ENCODE data around the gene PDCD1.

Gene PDCD1

GRCh38 chr2:241870611-241871537, 12.2 kb upstream of the PDCD1 start:
- no peak for DNase-seq (ENCODE audit: low read depth in 1 of 2, low spot score in 1 of 2)
- Histone ChIP-seq H3K4me3 (replicated peaks; ENCODE audit: insufficient read depth, low read length) (no peak overlapping the region), H3K27me3 (ENCODE audit: insufficient read depth, poor library complexity, severe bottlenecking) (peaks cover 52% of the 10 kb centered on the region), H3K27ac (replicated peaks) (no peak overlapping the region)
- TF ChIP-seq SPI1 (IDR thresholded peaks at IDR 0.05; ENCODE audit: borderline replicate concordance, low read depth) (no peak), GABPA (IDR thresholded peaks at IDR 0.05; ENCODE audit: low read depth) (no peak), POLR2AphosphoS5 (IDR thresholded peaks at IDR 0.05; ENCODE audit: low read depth) (no peak)
- TF ChIP-seq, protein P1, sequence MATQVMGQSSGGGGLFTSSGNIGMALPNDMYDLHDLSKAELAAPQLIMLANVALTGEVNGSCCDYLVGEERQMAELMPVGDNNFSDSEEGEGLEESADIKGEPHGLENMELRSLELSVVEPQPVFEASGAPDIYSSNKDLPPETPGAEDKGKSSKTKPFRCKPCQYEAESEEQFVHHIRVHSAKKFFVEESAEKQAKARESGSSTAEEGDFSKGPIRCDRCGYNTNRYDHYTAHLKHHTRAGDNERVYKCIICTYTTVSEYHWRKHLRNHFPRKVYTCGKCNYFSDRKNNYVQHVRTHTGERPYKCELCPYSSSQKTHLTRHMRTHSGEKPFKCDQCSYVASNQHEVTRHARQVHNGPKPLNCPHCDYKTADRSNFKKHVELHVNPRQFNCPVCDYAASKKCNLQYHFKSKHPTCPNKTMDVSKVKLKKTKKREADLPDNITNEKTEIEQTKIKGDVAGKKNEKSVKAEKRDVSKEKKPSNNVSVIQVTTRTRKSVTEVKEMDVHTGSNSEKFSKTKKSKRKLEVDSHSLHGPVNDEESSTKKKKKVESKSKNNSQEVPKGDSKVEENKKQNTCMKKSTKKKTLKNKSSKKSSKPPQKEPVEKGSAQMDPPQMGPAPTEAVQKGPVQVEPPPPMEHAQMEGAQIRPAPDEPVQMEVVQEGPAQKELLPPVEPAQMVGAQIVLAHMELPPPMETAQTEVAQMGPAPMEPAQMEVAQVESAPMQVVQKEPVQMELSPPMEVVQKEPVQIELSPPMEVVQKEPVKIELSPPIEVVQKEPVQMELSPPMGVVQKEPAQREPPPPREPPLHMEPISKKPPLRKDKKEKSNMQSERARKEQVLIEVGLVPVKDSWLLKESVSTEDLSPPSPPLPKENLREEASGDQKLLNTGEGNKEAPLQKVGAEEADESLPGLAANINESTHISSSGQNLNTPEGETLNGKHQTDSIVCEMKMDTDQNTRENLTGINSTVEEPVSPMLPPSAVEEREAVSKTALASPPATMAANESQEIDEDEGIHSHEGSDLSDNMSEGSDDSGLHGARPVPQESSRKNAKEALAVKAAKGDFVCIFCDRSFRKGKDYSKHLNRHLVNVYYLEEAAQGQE (IDR thresholded peaks at IDR 0.05; ENCODE audit: insufficient replicate concordance, low read depth), result no peak
- TF ChIP-seq, protein P2, sequence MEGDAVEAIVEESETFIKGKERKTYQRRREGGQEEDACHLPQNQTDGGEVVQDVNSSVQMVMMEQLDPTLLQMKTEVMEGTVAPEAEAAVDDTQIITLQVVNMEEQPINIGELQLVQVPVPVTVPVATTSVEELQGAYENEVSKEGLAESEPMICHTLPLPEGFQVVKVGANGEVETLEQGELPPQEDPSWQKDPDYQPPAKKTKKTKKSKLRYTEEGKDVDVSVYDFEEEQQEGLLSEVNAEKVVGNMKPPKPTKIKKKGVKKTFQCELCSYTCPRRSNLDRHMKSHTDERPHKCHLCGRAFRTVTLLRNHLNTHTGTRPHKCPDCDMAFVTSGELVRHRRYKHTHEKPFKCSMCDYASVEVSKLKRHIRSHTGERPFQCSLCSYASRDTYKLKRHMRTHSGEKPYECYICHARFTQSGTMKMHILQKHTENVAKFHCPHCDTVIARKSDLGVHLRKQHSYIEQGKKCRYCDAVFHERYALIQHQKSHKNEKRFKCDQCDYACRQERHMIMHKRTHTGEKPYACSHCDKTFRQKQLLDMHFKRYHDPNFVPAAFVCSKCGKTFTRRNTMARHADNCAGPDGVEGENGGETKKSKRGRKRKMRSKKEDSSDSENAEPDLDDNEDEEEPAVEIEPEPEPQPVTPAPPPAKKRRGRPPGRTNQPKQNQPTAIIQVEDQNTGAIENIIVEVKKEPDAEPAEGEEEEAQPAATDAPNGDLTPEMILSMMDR (IDR thresholded peaks at IDR 0.05; ENCODE audit: insufficient read depth, low read length), result no peak

- Histone ChIP-seq H3K27me3 (ENCODE audit: insufficient read depth, poor library complexity, severe bottlenecking) (peaks cover 58% of the 10 kb centered on the region), H3K4me3 (replicated peaks; ENCODE audit: insufficient read depth, low read length) (no peak overlapping the region), H3K27ac (replicated peaks) (no peak overlapping the region)
- TF ChIP-seq, protein P2 (IDR thresholded peaks at IDR 0.05; ENCODE audit: insufficient read depth, low read length), result no peak
- no peak for TF ChIP-seq POLR2AphosphoS5 (IDR thresholded peaks at IDR 0.05; ENCODE audit: low read depth)
- TF ChIP-seq GABPA (IDR thresholded peaks at IDR 0.05; ENCODE audit: low read depth), result no peak
- TF ChIP-seq, protein P1 (IDR thresholded peaks at IDR 0.05; ENCODE audit: insufficient replicate concordance, low read depth), result no peak
- TF ChIP-seq SPI1 (IDR thresholded peaks at IDR 0.05; ENCODE audit: borderline replicate concordance, low read depth), result no peak
- no peak for DNase-seq (ENCODE audit: low read depth in 1 of 2, low spot score in 1 of 2)
Measured at GRCh38 chr2:241870081-241870541, 11.4 kb upstream of the PDCD1 start.

DNA sequence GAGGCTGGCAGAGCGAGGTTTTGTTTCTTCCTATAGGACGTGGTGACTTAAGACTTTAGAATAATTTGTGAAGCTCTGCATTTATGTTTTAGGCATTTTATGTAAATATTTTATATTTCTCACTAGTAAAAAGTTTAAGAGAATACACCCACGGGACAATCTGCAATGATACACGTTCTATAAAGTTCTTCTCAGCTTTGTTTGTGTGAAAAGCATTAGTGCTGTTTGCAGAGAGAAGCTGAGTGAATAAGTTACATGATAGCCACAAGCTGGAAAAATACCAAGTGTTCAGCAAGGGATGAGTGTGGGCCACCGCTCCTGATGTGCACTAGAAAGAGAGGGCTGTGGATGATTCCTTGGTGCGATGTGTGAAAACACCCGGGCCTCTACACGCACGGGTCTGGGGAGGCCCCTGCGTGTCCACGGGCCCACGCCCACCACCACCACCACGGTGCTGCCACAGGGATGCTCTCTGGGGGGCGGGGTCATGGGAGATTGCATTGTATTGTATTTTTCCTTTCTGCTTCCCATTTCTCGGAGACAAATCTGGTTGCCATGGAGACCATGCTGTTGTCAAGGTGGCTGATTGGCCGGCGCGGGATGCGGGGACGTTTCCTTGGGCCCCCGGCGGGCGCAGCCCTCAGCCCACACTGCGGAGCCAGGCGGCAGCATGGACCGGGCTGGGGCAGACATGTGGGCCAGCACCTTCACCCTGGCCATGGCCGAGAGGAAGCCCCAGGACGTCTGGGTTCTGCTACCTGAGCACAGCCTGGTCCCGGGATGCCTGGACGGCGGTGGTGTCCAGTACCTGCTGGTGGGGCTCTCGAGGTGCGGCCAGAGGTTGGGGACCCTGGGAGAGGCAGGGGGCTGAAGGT, 10.6 kb upstream of the PDCD1 start, which contains the start of gene RTP5:
Gene RTP5, plus strand, starts transcription at position 643 of the 875 bp plus-strand sequence. Its CDS starts 28 bp downstream, at position 671.
- no peak for DNase-seq (ENCODE audit: low read depth in 1 of 2, low spot score in 1 of 2)
- TF ChIP-seq GABPA (IDR thresholded peaks at IDR 0.05; ENCODE audit: low read depth) (no peak), POLR2AphosphoS5 (IDR thresholded peaks at IDR 0.05; ENCODE audit: low read depth) (no peak), SPI1 (IDR thresholded peaks at IDR 0.05; ENCODE audit: borderline replicate concordance, low read depth) (no peak)
- TF ChIP-seq, protein P2 (IDR thresholded peaks at IDR 0.05; ENCODE audit: insufficient read depth, low read length), result no peak
- TF ChIP-seq, protein P1 (IDR thresholded peaks at IDR 0.05; ENCODE audit: insufficient replicate concordance, low read depth), result no peak
- peaks cover 58% of the 10 kb centered on the region for H3K27me3 ChIP-seq (ENCODE audit: insufficient read depth, poor library complexity, severe bottlenecking)
- no peak within 1 kb of the TSS for H3K27ac ChIP-seq (replicated peaks)
- H3K4me3 ChIP-seq (replicated peaks; ENCODE audit: insufficient read depth, low read length), result no peak within 1 kb of the TSS

All from HL-60 (cell line).